ENCODE data around the gene CSF2.

The CSF2 gene

GRCh38 chr5:132073231-132074013 is at the start of gene CSF2:
Gene CSF2 (plus strand): TSS chr5:132073789. CDS start chr5:132073824, 35 bp downstream.
- TF ChIP-seq ZFX (IDR thresholded peaks at IDR 0.05; ENCODE audit: borderline replicate concordance) (no peak), CTCF (IDR thresholded peaks at IDR 0.05) (no peak)
- no peak within 1 kb of the TSS for H3K27ac ChIP-seq

- TF ChIP-seq CTCF (IDR thresholded peaks at IDR 0.05) (no peak), ZFX (IDR thresholded peaks at IDR 0.05; ENCODE audit: borderline replicate concordance) (no peak)
- H3K27ac ChIP-seq, result no peak overlapping the region
Measured at GRCh38 chr5:132024117-132024435, 49.5 kb upstream of the CSF2 start.

- no peak overlapping the region for H3K27ac ChIP-seq
- TF ChIP-seq ZFX (IDR thresholded peaks at IDR 0.05; ENCODE audit: borderline replicate concordance), result no peak
- no peak for TF ChIP-seq CTCF (IDR thresholded peaks at IDR 0.05)
Measured at GRCh38 chr5:132024789-132025402, 48.7 kb upstream of the CSF2 start.

GRCh38 chr5:132025403-132025971 is 48.1 kb upstream of the CSF2 start:
- TF ChIP-seq ZFX (IDR thresholded peaks at IDR 0.05; ENCODE audit: borderline replicate concordance), result no peak
- TF ChIP-seq CTCF (IDR thresholded peaks at IDR 0.05), result no peak
- H3K27ac ChIP-seq, result no peak overlapping the region

- H3K27ac ChIP-seq, result no peak overlapping the region
Measured at GRCh38 chr5:132026516-132027008, 47.0 kb upstream of the CSF2 start.

GRCh38 chr5:132027027-132027426 is 46.6 kb upstream of the CSF2 start:
- H3K27ac ChIP-seq, result no peak overlapping the region
- no peak for TF ChIP-seq CTCF (IDR thresholded peaks at IDR 0.05)
- no peak for TF ChIP-seq ZFX (IDR thresholded peaks at IDR 0.05; ENCODE audit: borderline replicate concordance)

More at GRCh38 chr5:132026516-132027008, 47.0 kb upstream of the CSF2 start:
- no peak for TF ChIP-seq CTCF (IDR thresholded peaks at IDR 0.05)
- no peak for TF ChIP-seq ZFX (IDR thresholded peaks at IDR 0.05; ENCODE audit: borderline replicate concordance)

Data from 22Rv1 (cell line).